NCI-H2171 treated with DMSO at 0.1 percent for 48 hours (cell line): ENCODE measurements around the gene GMEB2.
A peak's percentile ranks its signal among the peaks of the same experiment; 100 is the strongest.

Experiments
- DNase-seq: peaks from one replicate; lab custom pipeline; 2025; lab: John Stamatoyannopoulos, UW

The GMEB2 gene

DNA sequence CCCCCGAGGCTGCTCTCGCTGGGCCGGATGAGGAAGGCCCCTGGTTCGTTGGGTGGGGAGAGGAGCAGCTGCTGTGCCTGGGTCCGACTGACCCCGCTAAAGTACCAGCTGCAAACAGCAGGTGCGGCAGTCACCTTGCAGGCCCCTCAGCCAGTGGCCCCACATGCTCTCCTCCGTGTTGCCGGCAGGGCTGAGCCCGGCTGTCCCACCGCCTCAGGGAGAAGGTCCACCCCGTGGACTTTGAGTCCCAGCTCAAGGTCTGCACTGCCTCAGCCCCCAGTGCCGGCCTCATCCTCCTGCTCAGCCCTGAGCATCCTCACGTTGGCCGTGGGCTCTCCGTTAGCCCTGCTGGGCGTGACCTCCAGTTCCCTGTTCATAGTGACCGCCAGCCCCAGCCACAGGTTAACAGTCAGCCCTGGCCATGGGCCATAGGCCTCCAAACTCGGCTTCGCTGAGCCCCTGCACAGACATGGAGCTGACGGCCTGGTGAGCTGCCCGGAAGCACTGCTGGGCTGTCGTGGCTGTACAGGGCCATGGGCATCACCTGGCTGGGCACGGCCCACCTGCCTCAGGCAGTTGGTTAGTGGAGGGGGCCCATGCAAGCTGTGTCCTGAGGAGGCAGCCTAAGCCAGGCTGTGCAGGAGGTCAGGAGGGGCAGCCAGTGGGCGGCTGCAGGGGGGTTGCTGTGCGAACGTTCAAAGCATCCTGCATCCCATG lies 82.5 kb downstream of the GMEB2 start:
- DNase-seq, result no peak

DNA sequence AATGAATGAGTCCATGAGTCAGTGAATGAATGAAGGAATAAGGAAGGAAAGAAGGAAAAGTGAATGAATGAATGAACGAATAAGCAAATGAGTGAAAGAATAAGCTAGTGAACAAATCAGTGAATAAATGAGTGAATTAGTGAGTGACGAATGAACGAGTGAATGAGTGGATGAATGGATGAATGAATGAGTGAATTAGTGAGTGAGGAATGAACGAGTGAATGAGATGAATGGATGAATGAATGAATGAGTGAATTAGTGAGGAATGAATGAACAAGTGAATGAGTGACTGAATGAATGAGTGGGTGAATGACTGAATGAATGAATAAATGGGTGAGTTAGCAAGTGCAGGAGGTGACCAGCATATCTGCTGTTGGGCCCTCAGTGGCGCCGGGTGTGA lies 83.2 kb downstream of the GMEB2 start:
- no peak for DNase-seq

DNA sequence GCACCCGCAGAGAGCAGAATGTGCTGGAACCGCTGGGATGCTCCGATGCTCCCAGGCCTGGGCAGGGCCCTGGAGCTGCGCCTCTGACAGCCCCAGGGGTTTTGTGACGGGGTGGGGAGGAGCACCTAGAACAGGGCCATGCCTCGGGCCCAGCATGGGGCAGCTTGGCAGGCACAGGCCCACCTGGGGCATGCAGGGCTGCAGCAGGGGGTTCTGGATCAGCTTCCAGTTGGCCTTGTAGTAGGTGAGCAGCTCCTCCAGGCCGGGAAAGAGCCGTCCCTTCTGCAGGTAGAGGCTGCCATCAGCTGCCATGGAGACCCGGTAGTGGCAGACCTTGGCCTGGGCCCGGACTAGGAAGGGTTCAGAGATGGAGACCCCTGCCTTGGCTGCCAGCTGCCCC lies 83.8 kb downstream of the GMEB2 start:
- no peak for DNase-seq

GRCh38 chr20:63542696-63543095 lies 84.2 kb downstream of the GMEB2 start:
- DNase-seq, result no peak

DNA sequence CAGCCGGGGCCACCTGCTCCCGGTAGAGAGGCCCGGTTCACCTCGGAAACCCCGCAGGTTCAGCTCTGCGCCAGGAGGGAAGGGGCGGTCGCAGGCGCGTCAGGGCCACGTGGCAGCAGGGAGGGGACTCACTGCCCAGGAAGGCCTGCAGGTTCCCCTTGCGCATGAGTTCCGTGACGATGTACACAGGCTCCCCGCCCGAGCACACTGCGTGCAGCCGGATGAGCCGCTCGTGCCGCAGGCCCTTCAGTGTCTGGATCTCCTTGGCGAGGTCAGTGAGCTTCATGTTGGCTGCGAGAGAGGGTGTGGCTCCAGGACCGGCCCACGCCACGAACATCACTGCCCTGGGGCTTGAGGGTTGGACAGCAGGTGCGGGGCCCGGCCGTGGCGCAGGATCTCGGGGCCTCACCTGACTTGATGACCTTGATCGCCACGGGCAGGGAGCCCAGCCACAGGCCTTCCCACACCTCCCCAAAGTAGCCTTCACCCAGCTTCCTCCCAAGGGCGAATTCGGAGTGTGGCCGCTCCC lies 84.8 kb downstream of the GMEB2 start:
- no peak for DNase-seq

DNA sequence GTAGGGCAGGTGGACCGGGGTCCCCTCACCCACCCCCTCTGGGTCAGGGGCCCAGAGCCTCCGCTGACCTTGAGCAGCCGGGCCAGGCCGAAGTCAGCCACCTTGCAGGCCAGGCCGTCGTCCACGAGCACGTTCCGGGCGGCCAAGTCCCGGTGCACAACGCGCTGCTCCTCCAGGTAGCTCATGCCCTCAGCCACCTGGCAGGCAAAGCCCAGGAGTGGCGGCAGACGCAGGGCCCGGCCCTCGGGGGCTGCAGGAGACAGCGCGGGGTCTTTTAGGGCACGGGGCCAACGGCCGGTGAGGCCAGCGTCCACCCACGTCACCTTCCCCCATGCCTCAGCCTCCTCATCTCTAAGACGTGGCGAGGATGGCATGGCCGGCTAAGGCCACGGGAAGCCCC lies 85.5 kb downstream of the GMEB2 start:
- no peak for DNase-seq

DNA sequence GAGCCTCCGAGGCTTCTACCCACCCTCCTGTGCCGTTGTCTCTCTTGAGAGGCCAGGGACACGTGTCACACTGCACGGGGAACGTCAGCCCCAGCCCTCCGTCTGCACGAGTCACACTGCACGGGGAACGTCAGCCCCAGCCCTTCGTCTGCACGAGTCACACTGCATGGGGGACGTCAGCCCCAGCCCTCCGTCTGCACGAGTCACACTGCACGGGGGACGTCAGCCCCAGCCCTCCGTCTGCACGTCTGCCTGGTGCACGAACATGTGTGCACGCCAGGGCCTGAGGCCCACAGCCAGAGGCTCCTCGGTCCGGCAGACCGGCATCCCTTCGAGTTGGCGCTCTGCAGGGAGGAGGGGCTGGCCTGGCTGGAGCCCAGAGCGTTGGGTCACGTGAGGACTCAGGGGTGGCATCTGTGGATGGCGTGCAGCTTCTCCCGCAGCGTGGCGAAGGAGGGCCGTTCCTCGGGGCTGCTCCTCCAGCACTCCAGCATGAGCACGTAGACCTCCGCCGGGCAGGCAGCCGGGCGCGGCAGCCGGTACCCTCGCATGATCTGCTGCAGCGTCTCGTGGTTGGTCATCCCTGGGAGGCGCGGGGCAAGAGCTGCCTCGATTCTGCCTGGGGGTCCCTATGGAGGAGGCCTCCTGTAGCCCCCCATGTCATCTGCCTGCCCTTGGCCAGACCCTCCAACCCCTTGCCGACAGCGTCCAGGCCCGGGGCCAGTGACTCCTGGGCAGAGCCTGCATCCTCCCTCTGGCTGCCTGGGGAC lies 86.3 kb downstream of the GMEB2 start:
- DNase-seq, result no peak

GRCh38 chr20:63539441-63540370 lies 87.2 kb downstream of the GMEB2 start:
- no peak for DNase-seq

- DNase-seq, result no peak
These were observed 87.8 kb downstream of the GMEB2 start for GRCh38 chr20:63539092-63539430.

GRCh38 chr20:63538204-63539091 lies 88.5 kb downstream of the GMEB2 start:
- peak; percentile 92 for DNase-seq
